ENCODE data around the gene ESPL1.
A peak's percentile ranks its signal among the peaks of the same experiment; 100 is the strongest.
"Not testable (repeated sequence)": the region's sequence is repeated elsewhere in the genome, so short reads cannot be mapped to it uniquely, and the experiment has no call there.

Gene ESPL1

DNA sequence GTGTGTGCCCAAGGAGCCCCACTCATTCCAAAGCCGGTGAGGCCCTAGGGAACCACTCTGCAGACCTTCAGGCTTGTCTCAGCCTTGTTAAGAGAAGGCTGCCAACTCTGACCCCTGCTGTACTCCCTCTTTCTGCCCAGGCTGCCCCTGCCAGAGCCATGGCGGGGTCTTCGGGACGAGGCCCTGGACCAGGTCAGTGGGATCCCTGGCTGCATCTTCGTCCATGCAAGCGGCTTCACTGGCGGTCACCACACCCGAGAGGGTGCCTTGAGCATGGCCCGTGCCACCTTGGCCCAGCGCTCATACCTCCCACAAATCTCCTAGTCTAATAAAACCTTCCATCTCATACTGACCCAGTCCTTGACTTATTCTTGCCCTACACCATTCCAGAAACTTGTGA is 38.7 kb downstream of the ESPL1 start:
- no peak for DNase-seq

DNA sequence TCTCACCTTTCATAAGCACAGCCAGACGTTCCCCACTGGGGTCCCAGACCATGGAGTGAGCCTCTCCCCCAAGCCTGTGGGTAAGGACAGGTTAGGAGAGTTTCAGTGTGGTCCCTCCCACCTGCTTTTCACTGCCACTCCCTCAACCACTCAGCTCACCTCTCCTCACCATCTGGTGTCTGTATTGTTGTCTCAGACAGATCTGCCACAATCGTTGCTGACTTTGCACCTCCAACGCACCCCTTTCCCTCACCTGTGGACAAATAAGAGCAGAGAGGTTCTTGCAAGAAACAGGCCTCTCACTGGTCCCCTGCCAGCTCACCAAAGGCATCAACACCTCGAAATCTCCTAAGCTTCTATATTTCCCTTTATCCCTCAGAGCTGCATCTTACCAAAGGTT is 40.2 kb downstream of the ESPL1 start:
- DNase-seq = no peak

DNA sequence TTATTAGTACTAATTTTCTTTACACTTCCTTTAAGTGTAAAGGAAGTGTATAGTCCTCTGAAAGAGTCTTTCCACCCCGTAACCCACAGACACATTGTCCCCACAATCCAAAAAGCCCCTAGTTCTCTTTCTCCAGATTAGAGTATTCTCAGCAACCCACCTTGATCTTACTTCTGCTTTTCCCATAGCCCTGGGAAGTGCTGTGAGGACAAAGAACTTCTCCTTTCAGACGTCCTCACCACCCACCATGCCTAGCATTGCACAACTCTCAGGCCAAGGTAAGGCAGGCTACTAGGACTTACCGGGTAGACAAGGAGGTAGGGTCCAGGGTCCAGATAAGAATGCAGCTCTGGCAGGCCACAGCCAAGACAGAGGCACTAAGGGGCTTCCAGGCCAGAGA is 45.9 kb downstream of the ESPL1 start:
- DNase-seq = no peak

DNA sequence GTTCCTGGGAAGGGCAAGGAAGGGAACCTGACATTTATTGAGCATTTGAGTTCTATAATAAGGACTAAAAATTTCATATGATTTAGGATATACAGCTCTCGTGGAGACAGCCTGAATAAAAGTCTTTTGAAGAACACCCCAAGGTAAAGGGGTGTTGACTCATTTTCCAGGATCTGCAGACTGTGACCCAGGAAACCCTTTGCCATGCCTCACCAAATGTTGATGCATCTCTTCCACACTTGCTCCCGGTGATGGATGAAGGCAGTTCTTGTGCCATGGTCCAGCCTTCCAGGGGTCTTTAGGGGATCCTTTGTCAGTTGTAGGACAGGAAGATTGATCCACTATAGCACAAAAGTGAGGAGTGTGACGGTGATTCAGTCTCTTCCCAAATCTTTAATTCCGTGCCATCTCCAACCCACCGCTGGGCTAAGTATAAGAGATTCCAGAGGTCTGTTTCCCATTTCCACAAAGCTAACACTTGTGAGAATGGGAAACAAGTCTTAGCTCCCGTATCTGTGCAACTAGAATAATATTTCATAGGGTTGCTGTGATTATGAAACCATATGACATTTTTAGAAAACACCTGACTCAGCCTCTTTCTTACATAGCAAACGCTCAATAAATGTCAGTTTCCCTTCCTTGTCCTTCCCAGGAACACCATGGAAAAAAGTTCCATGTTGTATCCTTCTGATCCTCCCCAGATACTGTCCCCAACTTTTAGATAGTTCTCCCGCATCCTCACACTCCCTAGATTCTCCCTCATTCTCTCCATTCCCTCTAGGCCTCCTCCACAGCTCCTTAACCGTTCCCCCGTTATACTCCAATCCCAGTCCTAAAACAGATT is 52.5 kb downstream of the ESPL1 start:
- no peak for DNase-seq

DNA sequence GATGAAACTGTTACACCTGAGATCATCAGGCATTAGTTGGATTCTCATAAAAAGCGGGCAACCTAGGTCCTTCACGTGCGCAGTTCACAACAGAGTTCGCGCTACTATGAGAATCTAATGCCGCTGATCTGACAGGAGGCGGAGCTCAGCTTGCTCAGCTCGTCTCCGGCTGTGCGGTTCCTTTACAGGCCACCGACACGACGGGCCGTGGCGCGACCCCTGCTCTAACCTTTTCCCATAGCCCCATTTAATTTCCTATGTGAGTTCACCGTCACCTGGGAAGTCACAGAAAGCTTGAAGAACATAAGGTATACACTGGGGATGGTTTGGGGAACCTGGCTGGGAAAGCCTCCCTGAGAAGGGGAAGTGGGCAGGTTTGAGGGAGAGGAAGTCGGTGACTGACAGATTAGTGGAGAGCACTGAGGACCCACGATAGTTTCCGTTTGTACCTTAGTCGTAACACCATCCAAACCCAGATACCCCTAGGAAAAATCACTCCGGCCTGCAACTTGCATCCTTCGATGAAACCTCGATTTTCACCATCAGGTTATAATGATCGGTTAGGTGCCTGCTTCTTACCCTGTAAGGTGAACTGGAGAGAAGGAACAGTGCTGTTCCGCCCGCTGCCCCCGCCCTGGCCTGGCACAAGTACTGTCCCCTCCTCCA is 56.1 kb downstream of the ESPL1 start:
- peak; percentile 52 for DNase-seq

DNA sequence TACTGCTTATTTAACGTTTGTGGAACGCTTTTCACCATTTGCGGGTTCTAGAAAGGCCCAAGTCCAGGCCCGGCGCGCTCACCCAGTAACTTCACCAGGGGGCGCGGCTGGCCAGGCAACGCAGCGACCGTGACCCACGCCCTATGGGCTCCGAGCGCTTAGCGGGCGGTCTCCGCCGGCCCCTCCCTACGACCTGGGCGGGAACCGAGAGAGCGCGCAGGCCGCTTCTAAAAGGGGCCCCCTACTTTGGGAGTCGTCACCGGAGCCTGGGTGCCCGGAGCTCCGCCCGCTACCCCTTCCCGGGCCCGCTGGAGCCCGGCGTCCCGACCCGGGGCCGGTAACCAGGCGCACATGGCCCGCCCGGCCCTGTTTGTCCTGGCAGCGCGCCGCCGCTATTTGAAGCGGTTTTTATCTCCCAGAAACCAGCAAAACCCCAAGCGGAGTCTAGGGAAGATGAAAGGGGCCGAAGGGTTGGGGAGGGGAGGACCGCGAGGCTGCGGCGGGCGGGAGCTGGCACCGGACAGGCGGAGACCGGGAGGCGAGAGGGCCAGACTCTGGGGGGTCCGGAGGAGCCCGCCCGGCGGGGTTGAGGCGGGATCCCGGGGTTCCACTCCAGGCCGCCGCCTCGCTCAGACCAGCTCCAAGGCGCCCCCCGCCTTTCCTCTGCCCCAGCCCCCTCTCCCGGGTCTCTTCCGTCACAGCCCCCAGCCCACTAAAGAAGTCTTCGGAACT is 56.8 kb downstream of the ESPL1 start:
- peak; percentile 76 for DNase-seq

DNA sequence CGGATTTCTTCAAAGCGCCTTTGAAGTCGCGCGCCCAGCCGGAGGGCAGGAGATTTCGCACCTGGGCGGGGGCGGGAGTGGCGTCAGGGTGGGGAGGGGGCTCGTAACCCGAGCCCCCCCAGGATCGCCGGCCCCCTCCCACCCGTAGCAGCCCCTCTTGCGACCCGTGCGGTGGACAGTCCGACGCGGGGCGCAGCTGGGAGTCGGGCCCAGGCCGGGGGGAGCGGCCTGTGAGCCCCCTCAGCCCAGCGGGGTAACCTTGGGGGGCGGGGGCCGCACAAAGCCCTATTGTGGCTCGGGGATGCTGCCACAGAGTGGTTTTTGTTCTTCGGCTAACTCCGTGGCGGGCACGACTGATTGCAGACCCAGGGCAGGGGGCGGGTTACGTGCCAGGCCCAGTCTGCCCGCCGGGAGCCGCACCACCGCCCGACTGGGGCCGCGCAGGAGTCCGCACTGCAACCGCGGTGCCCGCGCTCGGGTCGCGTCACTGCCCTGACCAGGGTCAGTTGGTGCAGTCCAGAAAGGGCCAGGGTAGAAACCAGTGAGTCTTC is 57.5 kb downstream of the ESPL1 start:
- peak; percentile 6 for DNase-seq

DNA sequence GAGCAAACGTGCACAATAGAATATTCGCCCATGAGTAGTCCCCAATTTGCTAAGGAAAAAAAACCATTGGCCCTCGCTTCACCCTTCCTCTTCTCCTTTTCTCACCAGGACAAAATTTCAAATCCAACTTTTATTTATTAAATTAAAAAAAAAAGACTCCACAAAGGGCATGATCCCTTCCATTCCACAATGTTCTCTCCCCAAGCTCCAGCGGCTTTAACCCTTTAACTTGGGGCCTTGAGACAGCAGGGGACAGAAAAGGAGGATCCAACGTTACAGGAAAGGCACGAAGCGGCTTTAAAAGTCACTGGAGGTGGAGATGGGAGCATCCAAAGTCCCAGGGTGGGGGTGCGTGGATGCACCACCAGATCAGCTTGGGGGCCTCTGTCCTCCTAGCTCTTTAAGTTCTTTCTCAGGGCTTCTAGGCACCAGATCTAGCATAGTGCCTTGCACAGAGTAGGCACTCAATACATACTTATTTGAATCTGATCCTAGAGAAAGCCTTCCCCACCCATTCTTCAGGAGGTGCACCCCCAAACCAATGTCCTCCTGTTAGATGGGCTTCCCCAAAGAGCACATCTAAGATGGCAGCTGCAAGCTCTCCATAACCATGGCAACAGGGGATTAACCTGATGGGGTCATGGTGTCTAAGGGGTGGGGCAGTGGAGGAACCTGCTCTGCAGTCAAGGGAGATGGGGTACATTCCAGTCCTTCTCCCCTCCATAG is 58.5 kb downstream of the ESPL1 start:
- DNase-seq = no peak

DNA sequence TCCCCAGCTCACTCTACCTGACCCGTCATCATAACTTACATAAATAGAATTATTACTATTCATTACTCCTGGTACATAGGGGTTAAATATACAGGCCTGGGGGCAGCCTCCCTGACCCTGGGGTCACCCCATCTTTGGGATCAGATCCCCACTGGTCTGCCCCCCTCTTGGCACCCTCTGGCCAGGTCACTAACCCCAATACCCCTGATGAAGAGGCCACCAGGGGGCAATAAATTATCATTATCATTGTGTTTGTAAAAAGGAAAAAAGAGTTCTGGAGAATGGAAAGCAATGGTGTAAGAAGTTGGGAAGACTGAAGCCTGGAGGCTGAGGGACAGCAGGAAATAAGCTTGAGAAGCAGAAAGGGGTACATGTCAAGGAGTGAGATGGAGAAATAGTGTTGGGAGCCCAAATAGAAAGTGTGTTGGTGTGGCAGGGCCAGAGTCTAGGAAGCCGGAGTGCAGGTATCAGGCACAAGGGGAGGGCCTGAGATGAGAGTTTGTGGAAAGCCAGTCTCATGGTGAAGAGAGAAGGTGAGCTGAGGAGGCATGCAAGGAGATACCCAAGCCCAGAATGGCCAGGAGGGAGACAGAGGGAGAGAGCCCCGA is 59.4 kb downstream of the ESPL1 start:
- DNase-seq = no peak

DNA sequence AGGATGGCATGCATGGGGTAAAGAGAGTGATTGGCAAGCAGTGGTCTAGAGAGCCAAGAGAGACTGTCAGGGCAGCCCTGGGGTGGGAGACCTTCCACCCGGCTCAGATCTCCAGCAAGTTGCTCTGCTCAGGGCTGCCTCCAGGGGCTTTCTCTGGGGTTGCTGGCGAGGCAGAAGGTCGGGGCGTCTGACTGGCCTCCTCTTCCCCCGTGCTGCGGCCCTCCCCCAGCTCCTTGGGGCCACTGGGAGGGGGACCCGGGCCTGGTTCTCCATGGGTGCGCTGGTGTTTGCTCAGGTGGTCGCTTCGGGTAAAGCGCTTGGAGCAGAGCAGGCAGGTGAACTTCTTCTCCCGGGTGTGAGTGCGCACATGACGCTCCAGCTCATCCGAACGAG is 59.9 kb downstream of the ESPL1 start:
- no peak for DNase-seq

DNA sequence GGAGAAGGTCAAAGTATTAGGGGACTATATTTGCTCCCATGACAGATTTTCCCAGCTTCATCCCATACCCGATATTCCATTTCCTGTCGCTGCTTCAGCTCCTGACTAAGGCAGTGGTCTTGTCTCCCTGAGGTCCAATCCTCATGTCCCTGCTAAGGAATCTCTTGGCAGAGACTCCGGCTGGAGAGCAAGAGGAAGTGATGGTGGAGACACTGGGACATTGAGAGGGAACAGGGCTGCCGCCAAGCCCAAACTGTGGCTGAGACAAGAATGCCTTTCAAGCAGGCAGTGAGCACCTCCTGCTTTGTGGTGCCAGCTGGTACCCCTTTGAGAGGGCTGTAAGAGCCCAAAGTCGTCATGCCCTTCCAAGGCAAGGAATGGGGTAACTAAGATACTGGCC is 62.6 kb downstream of the ESPL1 start:
- DNase-seq = no peak

DNA sequence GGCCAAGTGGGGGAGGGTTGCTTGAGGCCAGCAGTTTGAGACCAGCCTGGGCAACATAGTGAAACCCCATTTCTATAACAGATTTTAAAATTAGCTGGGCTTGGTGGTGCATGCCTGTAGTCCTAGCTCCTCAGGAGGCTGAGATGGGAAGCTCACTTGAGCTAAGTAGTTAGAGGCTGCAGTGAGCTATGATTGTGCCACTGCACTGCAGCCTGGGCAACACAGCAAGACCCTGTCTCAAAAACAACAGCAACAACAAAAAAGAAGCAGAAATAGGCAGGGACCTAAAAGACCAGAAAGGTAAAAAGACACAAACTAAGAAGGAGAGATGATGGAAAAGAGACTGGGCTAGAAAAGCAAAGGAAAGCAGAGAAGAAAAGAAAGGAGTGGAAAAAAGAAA is 64.2 kb downstream of the ESPL1 start:
- not testable (repeated sequence) for DNase-seq

DNA sequence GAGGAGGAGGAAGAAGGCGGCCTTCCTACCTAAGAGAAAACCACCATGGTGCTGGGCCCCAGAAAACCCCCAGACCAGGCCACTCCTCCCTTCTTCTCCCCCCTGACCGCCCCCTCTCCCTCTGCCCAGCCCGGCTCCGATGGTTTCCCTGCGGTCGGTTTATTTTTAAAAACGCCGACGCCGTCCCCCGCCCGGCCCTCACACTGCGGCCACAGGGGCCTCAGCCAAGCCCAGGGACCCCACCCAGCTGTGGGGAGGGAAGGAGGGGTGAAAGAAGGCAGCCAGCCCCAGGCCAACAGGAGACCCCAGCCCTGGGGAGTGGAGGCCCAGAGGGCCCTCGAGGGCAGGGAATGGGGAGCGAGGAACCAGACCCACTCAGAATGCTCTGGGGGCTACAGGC is 64.6 kb downstream of the ESPL1 start:
- DNase-seq = no peak

DNA sequence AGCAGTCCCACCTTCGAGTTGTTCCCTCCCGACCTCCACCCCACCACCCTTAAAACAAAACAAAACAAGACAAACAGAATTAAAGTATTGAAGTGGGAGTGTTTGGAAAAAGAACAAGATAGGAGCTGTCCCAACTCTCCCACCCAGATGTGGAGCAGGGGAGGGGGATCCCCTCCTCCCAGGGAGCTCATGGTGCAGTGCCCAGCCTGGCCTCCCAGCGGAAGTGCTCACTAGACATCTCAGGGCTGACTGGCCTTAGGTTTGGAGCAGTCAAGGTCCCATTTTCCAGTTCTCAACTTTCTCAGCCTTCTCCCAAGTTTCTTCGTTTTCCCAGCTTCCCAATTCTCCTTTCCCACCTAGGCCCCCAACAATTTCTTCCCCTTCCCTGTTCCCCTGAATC is 65.2 kb downstream of the ESPL1 start:
- no peak for DNase-seq

DNA sequence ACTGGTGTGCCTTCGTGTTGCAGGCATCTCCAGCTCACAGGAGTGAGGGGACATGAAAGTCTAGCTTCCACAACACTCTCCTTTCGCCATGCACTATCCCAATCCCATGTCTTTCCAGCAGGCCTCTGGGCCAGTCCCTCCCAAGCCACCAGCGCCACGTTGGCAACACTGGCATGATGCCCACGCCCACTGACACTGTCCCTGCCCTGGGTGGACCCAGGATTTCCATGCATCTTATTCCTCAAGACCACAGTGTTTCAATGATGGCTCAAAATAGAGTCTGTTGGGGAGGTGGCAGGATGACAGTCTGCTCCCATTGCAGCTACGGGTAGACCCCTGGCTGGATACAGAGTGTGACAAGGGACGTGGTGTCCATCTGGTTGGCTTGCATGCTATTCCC is 65.7 kb downstream of the ESPL1 start:
- DNase-seq = no peak

DNA sequence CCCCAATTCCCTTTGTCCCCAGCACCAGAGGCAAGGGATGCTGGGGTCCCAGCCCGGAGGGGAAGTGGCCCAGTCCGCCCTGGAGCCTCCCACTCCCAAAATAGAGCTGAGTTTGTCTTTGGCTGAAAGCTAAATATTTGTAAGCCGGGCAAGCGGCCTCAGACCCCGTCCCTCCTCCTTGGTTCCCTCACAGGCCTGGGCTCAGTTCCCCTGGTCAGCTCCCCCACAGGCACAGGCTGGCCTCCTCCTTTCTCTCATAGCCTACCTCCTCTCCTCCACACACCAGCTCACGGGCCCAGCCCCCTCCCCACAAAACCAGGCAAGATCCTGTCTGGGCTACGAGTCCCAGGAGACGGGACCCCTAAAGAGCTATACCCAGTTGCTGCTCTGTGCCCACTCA is 66.7 kb downstream of the ESPL1 start:
- no peak for DNase-seq

DNA sequence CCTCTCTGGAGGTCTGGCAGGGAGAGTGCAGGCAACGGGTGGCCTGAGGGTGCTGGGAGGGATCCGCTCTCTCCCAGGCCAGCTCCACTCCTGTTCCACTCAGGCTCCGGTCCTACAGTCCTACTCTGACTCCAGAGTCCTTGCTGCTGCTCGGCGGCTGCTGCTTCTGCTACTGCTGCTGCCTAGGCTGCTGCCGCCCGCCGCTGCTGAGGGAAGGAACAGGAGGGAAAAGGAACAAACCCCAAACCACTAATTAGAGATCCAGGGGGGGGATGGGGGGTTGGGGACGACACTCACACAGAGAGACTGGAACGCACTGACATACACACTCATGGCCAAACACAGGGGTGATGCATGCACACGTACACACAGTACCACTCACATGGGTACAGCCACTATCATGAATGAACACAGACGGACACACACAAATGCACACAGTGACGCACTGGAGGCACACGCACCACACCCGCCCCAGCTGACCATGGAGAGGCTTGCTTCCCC is 68.1 kb downstream of the ESPL1 start, which contains the start of gene SP7:
Gene SP7, minus strand, starts transcription at position 174 of the 501 bp plus-strand sequence. CDS start 708 bp downstream, outside the sequence.
- DNase-seq = no peak

DNA sequence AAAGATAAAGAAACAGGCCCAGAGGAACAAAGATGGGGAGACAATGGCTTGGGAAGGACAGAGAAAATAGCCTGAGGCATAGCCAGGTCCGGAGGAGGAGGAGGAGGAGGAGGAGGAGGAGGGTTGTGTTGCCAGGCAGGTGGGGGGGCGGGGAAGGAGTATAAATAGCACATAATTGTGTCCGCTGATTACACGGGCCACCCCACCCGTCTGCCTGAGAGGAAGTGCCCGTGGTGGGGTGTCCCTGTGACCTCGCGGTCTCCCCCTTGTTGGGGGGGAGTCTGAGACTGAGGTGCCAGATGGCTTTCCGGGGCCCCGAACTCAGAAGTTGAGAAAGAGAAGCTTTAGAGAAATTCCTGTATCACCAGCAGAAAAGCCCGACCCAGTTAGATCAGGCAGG is 69.9 kb downstream of the ESPL1 start:
- no peak for DNase-seq

DNA sequence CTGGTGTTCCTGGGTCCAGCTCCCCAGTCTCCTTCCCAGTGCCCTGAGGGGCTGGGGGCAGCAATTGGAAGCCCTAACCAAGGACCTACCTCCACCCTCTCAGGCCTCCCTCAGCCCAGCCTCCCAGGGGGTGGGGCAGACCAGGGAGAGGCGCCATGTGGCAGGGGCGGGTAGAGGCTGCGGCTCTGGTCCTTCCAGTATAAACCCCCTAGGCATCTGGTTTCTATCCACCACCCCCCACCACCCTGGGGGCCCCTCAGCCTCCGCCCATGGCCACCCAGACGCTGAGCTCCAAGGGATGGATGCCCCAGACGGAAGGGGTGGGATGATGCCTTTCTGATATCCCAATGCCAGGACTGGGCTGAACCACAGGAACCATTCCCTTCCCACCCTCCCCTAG is 70.8 kb downstream of the ESPL1 start:
- no peak for DNase-seq

DNA sequence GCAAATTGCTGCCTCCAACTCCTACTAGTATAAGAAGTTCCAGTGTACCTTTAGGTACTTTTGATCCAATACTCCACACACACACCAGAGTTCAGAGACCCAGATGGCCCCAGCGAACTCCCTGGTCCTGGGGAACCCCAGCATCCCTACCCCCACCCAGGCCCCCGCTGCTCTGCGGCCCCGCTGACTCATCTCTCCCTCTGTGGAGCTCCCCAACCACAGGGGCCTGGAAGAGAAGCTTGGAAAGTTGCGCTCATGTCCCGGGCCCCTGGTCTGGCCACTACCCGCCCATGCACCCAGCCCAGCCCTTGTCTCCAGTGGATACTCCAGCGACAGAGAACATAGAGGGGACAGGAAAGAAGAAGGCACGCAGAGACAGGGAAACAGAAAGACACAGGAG is 72.3 kb downstream of the ESPL1 start:
- DNase-seq = no peak
